NCI-H446 (cell line): ENCODE measurements around the gene POLR1B.
A peak's percentile ranks its signal among the peaks of the same experiment; 100 is the strongest.
"Not testable (repeated sequence)": the region's sequence is repeated elsewhere in the genome, so short reads cannot be mapped to it uniquely, and the experiment has no call there.

ENCODE experiments used
- DNase-seq, 2 experiments: peaks; one replicate each; lab custom pipeline; 2025; lab: John Stamatoyannopoulos, UW

Gene POLR1B, protein sequence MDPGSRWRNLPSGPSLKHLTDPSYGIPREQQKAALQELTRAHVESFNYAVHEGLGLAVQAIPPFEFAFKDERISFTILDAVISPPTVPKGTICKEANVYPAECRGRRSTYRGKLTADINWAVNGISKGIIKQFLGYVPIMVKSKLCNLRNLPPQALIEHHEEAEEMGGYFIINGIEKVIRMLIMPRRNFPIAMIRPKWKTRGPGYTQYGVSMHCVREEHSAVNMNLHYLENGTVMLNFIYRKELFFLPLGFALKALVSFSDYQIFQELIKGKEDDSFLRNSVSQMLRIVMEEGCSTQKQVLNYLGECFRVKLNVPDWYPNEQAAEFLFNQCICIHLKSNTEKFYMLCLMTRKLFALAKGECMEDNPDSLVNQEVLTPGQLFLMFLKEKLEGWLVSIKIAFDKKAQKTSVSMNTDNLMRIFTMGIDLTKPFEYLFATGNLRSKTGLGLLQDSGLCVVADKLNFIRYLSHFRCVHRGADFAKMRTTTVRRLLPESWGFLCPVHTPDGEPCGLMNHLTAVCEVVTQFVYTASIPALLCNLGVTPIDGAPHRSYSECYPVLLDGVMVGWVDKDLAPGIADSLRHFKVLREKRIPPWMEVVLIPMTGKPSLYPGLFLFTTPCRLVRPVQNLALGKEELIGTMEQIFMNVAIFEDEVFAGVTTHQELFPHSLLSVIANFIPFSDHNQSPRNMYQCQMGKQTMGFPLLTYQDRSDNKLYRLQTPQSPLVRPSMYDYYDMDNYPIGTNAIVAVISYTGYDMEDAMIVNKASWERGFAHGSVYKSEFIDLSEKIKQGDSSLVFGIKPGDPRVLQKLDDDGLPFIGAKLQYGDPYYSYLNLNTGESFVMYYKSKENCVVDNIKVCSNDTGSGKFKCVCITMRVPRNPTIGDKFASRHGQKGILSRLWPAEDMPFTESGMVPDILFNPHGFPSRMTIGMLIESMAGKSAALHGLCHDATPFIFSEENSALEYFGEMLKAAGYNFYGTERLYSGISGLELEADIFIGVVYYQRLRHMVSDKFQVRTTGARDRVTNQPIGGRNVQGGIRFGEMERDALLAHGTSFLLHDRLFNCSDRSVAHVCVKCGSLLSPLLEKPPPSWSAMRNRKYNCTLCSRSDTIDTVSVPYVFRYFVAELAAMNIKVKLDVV

DNA sequence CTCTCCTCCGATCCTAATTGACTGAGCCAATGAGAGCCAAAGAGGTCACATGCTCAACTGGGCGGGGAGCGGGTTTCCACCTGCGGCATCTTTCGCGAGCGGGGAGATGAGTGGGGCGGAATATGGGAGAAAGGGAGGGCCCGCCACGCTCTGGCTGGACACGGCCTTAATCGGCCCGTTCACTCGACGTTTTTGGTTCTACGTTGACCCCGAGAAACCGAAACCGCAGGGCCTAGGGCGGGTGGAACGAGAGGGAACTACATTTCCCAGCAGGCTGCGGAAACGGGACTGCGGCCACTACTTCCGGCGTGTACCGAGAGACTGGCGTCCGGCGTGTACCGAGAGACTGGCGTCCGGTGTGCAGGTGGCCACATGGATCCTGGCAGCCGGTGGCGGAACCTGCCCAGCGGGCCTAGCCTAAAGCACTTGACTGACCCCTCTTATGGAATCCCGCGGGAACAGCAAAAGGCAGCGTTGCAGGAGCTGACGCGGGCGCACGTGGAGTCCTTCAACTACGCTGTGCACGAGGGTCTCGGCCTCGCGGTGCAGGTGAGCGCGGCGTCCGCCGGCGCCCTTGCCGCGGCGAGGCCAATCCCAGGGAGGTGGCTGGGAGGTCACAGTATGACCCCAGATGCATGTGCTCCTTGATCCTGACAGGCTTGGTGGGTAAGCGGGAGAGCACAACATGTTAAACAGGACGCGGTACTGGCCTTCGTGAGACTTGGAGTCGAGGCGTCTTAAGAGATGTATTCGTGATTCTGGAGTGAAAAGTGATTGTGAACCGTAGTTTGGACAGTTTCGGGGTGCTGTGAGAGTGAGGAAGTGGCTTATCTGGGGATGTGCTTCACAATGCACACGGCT is at the start of gene POLR1B:
POLR1B (plus strand) TSS at position 343 of the 861 bp plus-strand sequence; CDS start at position 373, 30 bp downstream.
- peak; percentile 79 to 84 for DNase-seq

GRCh38 chr2:112493048-112493447 is 49.2 kb upstream of the POLR1B start:
- no peak for DNase-seq

DNA sequence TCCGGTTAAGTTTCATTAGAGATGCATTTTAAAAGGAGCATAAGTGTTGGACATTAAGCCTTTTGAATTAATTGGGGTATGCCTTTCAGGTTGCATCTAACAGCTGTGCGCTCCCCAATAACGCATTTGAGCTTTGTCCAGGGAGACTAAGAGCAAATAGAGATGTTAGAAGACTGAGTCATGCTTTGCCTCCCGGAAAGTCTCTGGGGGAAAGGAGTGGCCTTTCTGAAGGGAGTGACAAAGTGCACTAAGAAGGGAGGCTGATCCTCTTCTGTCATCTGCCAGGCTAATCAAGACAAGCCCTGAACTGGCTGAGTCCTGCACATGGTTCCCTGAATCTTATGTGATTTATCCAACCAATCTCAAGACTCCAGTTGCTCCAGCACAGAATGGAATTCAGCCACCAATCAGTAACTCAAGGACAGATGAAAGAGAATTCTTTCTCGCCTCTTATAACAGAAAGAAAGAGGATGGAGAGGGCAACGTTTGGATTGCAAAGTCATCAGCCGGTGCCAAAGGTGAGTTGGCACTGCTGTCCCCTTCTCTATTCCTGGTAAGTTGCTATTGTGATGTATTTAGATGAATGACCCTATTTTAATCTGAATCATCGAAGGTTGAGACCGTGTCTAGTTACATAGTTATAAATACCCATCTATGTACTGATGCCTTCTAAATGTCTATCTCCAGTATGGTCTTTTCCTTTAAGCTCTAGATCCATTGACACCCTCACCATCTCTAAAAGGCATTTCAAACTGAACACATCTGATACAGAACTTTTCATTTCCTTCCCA is 48.2 kb upstream of the POLR1B start:
- no peak for DNase-seq

DNA sequence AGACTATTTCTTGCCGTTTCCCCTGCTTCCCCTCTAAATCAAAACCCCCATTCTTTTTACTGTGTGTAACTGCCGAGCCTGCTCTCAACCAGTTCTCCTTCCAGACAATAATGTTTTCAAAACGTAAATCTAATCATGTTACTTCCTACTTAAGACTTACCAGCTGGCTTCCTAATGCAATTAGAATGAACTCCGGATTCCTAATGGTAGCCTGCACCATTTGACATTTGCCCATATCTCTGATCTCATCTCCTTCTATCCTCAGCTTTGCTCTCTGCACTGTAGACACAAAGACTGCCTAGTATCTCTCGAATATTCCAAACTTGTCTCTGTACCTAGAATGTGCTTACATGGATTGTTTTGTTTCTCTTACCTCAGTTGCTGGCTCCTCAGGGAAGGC is 47.4 kb upstream of the POLR1B start:
- no peak for DNase-seq

GRCh38 chr2:112495878-112496277 is 46.4 kb upstream of the POLR1B start:
- DNase-seq, result not testable (repeated sequence)

DNA sequence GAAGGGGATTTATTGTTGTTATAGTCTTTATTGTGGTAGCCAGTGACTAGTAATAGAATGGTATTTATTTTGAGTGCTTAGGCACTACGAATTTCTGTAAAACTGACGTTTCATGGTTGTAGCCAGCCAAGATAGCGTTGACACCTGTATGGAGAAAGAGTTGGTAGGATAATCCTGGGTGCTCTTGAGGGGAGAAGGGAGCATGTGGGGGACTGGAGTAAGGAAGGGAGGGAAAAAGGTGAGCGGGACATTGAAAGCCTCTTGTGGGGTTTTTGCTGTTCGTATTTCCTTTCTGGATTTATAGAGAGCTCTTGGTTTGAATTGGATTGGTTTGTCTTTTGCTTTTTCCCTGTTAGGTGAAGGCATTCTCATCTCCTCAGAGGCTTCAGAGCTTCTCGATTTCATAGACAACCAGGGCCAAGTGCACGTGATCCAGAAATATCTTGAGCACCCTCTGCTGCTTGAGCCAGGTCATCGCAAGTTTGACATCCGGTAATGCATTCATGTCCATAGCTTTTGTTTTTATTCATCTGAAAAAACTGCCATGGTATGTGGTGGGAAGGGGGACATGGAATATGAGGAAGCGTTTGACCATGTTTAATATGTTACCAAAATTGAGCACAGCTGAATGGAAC is 41.3 kb upstream of the POLR1B start:
- peak in 1 of 2 experiments; percentile 32 for DNase-seq

GRCh38 chr2:112509239-112509998 is 32.8 kb upstream of the POLR1B start:
- DNase-seq, result not testable (repeated sequence)

DNA sequence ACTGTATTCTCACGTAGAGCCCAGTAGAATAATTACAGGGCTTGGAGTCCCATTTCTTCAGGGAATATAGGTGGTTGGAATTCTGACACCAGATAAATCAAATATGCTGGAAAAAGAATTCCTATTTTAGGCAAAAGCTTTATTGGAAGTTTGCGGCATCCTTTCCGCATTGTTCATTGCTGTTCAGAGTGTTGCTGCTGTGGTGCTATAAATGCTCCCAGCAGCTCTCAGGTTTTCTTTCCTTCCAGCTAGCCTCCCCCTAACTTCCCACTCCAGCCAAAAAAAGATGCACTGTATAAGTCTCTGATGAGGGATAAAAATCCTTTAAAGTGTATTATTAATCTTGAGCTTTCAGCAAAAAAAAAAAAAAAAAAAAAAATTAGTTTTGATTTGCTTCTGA is 25.5 kb upstream of the POLR1B start:
- no peak for DNase-seq

- DNase-seq, result no peak
These were observed 23.5 kb upstream of the POLR1B start for GRCh38 chr2:112518807-112519206.

- DNase-seq, result no peak
These were observed 22.8 kb upstream of the POLR1B start for GRCh38 chr2:112519506-112519905.

DNA sequence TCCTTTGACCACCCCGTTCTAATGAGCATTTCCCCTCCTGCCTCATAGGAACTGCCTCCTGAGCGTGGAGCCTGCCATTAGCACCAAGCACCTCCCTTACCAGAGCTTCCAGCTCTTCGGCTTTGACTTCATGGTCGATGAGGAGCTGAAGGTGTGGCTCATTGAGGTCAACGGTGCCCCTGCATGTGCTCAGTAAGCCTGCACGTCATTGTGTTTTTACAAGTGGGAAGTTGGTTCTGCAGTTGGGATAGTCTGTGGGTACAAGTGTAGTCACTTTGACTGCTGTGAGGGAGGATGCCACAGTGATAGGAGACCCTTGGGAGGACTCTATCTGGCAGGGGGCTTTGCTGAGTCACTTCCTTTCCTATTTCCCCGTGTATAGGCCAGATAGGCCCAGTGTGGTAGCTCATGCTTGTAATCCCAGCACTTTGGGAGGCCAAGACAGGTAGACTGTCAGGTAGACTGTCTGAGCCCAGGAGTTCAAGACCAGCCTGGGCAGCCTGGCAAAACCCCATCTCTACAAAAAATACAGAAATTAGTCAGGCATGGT is 22.0 kb upstream of the POLR1B start:
- no peak for DNase-seq

GRCh38 chr2:112523291-112523777 is 18.9 kb upstream of the POLR1B start:
- no peak for DNase-seq

DNA sequence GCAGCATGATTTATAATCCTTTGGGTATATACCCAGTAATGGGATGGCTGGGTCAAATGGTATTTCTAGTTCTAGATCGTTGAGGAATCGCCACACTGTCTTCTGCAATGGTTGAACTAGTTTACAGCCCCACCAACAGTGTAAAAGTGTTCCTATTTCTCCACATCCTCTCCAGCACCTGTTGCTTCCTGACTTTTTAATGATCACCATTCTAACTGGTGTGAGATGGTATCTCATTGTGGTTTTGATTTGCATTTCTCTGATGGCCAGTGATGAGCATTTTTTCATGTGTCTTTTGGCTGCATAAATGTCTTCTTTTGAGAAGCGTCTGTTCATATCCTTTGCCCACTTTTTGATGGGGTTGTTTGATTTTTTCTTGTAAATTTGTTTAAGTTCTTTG is 18.0 kb upstream of the POLR1B start:
- DNase-seq, result not testable (repeated sequence)

DNA sequence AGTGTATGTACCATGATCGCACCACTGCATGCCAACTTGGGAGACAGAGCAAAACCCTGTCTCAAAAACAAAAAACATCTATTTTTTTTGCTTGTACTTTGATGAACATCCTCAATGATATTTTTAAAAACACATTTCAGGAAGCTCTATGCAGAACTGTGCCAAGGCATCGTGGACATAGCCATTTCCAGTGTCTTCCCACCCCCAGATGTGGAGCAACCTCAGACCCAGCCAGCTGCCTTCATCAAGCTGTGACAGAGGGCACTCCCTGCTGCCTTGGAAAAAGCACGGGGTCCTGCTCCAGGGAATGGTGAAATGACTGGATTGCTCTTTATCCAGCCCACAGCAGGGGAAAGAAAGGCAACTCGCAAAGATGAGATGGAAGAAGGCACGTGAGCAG is 13.7 kb upstream of the POLR1B start:
- no peak for DNase-seq

DNA sequence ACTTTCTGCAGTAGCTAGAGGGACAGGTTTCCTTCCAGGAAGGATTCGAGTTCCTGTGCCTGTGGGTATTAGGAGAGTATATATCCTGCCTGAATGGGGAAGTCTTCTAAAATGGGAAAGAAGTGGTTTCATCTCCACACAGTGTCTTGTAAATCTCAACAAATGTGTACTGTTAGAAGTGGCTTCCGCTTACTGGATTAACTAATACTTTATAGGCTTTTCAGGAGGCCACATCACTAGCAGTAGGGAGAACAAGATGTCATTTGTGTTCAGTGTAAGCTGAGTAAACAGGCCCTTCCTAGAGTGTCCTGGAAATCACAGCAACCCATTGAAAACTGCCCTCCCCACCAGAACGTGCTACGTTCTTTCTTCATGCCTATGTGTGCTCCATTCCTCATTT is 12.5 kb upstream of the POLR1B start:
- no peak for DNase-seq

GRCh38 chr2:112530728-112531127 is 11.5 kb upstream of the POLR1B start:
- DNase-seq, result no peak

DNA sequence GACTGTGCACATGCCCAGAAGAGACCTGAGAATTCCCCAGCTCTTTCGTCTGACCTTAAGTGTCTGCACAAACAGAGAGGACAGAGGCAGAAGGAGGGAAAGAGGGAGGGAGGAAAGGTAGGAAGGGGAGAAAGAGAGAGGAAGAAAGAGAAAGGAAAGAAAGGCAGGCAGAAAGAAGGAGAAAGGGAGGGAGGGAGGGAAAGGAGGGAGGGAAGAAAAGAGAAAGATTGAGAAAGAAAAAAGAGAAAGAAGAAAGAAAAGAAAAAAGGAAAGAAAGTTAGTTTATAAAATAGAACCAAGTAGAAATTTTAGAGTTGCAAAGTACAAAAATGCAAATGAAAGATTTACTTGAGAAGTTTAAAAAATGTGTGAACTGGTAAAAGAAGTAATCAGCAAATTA is 7.4 kb upstream of the POLR1B start:
- DNase-seq, result no peak

- DNase-seq, result not testable (repeated sequence)
These were observed 5.6 kb upstream of the POLR1B start for GRCh38 chr2:112536665-112537064.

DNA sequence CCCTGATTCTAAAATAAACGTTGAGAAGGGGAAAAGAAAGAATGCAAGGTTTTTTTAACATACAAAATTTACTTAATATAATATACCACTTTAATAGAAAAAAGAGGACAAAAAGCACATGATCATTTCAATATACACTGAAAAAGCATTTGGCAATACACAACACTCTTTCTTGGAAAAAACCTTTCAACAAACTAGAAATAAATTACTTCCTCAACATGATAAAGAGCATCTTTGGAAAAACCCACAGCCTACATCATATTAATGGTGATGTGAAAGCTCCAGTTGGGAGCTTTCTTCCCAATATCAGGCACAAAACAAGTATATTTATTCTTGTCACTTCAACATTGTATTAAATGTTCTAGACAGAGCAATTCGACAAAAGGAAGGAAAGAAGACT is 3.0 kb upstream of the POLR1B start:
- no peak for DNase-seq
